B cell (primary cell): Measurements from ENCODE around the gene CTSH.

Source experiments
- CTCF ChIP-seq: fragments of 200-600 bp; IDR thresholded peaks from one replicate; pipeline ENCODE4 v1.8.0; 2022; ENCODE audit warnings: antibody characterized with exemption, mild to moderate bottlenecking
- EZH2 ChIP-seq: IDR thresholded peaks from 2 replicates; pipeline ENCODE4 v1.6.1; 2012; ENCODE audit warnings: borderline replicate concordance, low read depth, mild to moderate bottlenecking, moderate library complexity, low read length; ENCODE audit not compliant: insufficient read depth, poor library complexity, severe bottlenecking

GRCh38 chr15:78875107-78875914 lies 69.5 kb downstream of the CTSH start:
- TF ChIP-seq CTCF (no peak), EZH2 (no peak)
